Neural progenitor cell (in vitro differentiated cells): Measurements from ENCODE around the gene SETDB2.

Experiments used
- EZH2 ChIP-seq: fragments of 200-600 bp; sonication (generic); IDR thresholded peaks from 2 replicates; pipeline ENCODE4 v1.6.1; 2017; ENCODE audit warnings: antibody characterized with exemption, mild to moderate bottlenecking, moderate library complexity
- EZH2phosphoT487 ChIP-seq: fragments of 200-600 bp; sonication (generic); IDR thresholded peaks from 2 replicates; pipeline ENCODE4 v1.6.1; 2017; ENCODE audit warnings: antibody characterized with exemption
- TF ChIP-seq, protein P1 (sequence below): fragments of 200-600 bp; sonication (generic); IDR thresholded peaks from 2 replicates; pipeline ENCODE4 v1.5.1; 2017; ENCODE audit warnings: antibody characterized with exemption, mild to moderate bottlenecking

DNA sequence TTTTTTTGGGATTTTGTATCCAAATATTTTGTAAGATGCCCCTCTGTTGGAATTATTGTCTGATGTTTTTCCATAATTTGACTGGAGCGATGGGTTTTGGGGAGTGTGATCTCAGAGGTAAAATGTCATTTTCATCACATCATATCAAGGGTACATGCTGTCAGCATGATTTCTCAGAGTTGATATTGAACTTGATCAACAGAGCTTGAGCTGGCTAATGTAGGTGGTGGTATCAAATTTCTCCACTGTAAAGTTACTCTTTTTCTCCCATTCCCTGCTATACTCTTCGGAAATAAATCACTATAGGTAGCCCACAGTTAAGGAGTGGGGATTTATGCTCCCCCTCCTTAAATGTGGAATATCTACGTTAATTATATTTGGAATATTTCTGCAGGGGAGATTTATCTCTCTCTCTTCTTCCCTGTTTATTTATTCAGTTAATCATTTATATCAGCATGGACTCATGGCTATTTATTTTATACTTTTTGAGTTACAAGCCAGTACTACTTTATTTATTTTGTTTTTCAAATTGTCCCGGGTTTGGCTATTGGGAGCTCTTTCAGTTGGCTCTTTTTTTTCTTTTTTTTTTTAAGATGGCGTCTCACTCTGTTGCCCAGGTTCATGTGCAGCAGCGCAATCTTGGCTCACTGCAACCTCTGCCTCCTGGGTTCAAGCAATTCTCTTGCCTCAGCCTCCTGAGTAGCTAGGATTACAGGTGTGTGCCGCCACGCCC is 8.8 kb downstream of the SETDB2 start:
- TF ChIP-seq, protein P1, sequence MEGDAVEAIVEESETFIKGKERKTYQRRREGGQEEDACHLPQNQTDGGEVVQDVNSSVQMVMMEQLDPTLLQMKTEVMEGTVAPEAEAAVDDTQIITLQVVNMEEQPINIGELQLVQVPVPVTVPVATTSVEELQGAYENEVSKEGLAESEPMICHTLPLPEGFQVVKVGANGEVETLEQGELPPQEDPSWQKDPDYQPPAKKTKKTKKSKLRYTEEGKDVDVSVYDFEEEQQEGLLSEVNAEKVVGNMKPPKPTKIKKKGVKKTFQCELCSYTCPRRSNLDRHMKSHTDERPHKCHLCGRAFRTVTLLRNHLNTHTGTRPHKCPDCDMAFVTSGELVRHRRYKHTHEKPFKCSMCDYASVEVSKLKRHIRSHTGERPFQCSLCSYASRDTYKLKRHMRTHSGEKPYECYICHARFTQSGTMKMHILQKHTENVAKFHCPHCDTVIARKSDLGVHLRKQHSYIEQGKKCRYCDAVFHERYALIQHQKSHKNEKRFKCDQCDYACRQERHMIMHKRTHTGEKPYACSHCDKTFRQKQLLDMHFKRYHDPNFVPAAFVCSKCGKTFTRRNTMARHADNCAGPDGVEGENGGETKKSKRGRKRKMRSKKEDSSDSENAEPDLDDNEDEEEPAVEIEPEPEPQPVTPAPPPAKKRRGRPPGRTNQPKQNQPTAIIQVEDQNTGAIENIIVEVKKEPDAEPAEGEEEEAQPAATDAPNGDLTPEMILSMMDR, result no peak
- TF ChIP-seq EZH2phosphoT487 (no peak), EZH2 (no peak)
